H1 (cell line): ENCODE results near the gene PCDH8. TPM values are rescaled to one million over a fixed set of nuclear protein-coding genes. Genes with fewer than 3 reads are reported as not detected.

Source experiments
- HDAC2 ChIP-seq, 2 experiments: fragments of 300-600 bp in 1 of 2; sonication (generic) in 1 of 2; IDR thresholded peaks; 2 replicates each; pipeline ENCODE4 v1.6.1; 2011 to 2012; ENCODE audit warnings: low read depth in 2 of 2, low read length in 2 of 2, mild to moderate bottlenecking in 2 of 2, moderate library complexity in 2 of 2, borderline replicate concordance in 1 of 2, inconsistent platforms in 1 of 2
- HDAC6 ChIP-seq: IDR thresholded peaks from one replicate; pipeline ENCODE4 v1.7.1; 2012; ENCODE audit warnings: low read depth, mild to moderate bottlenecking, inconsistent platforms, low read length, moderate library complexity
- KDM4A ChIP-seq: IDR thresholded peaks from one replicate; pipeline ENCODE4 v1.7.1; 2012; ENCODE audit warnings: low read depth, mild to moderate bottlenecking, moderate library complexity, low read length, inconsistent platforms; ENCODE audit not compliant: severe bottlenecking
- SUZ12 ChIP-seq: fragments of 200-600 bp; sonication (generic); IDR thresholded peaks from 2 replicates; pipeline ENCODE4 v1.6.1; 2012; ENCODE audit warnings: mild to moderate bottlenecking, inconsistent platforms, low read length, moderate library complexity, mixed read lengths
- TBP ChIP-seq: IDR thresholded peaks from 2 replicates; pipeline ENCODE4 v1.6.1; 2011; ENCODE audit warnings: low read depth, low read length, improper control_type of control experiment
- TEAD4 ChIP-seq: IDR thresholded peaks from 2 replicates; pipeline ENCODE4 v1.6.1; 2012; ENCODE audit warnings: low read depth, low read length, inconsistent platforms, mixed read lengths
- YY1 ChIP-seq: IDR thresholded peaks from 2 replicates; pipeline ENCODE4 v1.6.1; 2011; ENCODE audit warnings: low read depth, mild to moderate bottlenecking, low read length
- polyA plus RNA-seq, 7 experiments: library from polyadenylated mRNA; depleted of rRNA in 3 of 7; stranded (reverse) in 5 of 7; unstranded in 2 of 7; fragments of >200 nt in 5 of 7; fragments of 200-250 nt in 2 of 7; gene quantifications; 1 replicate in 5 of 7; 2 replicates in 1 of 7; 4 replicates in 1 of 7; pipeline versions ENCODE4 v1.2.1 to v1.2.3, GENCODE V29; 2011 to 2013; ENCODE audit warnings: missing spikeins in 2 of 7, mixed read lengths in 2 of 7
- total RNA-seq: library from RNA; stranded (reverse); fragmentation: NEBNext Ultra II Directional; extraction: Animal tissue kit (Norgen Biotek cat#: 25700); gene quantifications from 2 replicates; pipeline ENCODE4 v1.2.1, GENCODE V29; 2021
- TF ChIP-seq, protein P1 (sequence below): IDR thresholded peaks from 2 replicates; pipeline ENCODE4 v1.6.1; 2011; ENCODE audit warnings: low read length, improper control_type of control experiment

The PCDH8 gene
- total and polyA plus RNA-seq, 2 of the 8 experiments (the other 6 are each of a cell fraction or from before 2014, with no cell fraction given): 0.82 to 1.6 TPM

DNA sequence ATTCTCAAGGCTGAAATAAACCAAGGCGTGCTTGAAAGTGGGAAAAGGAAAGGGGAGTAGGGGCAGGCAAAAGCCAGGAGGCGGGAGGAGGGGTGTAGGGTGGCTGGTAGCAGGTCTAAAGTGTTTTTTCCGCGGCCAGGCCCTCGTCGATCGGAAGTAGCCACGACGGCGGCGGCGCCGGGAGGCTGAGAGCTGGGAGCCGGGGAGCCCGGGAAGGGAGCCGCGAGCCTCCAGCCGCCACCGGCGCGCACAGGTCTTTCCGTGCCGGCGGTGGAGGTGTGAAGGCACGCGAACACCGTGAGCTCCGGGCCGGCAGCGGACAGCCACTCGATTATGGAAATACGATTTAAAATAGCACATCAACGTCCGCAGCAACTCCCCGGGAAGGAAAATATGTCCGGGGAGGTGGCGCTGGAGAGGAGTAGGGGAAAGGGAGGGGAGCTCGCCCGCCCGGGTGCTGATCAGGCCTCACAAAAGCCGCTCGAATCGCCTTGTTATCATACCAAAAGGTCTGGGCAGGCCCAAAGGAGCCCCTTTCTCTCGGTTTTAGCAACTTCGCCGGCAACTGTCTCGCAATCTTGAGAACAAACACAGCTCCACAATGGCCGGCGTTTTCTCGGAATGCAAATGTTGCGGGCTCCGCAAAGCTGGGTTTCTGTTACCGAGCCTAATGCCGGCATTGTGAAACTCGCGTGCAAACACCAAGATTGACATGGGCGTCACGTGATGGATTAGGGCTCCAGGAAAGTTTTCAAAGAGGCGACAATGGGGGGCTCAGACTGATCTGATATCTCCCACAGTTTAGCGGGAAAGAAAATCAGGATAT is 2.9 kb upstream of the PCDH8 start (continued):
- TF ChIP-seq SUZ12 (0 out of 2 replicates have a peak, but pooled peaks have one; percentile 18), KDM4A (no peak), TEAD4 (0 out of 2 replicates have a peak, but pooled peaks have one; percentile 26), HDAC6 (no peak), HDAC2 (IDR thresholded peaks at IDR 0.05; ENCODE audit: borderline replicate concordance in 1 of 2, low read depth in 2 of 2, low read length in 2 of 2) (peak in 1 of 2 experiments; percentile 78; a peak in 2 of 4 replicates), YY1 (peak; percentile 86), TBP (0 out of 2 replicates have a peak, but pooled peaks have one; percentile 60)
- TF ChIP-seq, protein P1, sequence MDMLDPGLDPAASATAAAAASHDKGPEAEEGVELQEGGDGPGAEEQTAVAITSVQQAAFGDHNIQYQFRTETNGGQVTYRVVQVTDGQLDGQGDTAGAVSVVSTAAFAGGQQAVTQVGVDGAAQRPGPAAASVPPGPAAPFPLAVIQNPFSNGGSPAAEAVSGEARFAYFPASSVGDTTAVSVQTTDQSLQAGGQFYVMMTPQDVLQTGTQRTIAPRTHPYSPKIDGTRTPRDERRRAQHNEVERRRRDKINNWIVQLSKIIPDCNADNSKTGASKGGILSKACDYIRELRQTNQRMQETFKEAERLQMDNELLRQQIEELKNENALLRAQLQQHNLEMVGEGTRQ: peak; percentile 89
